Chondrocyte (in vitro differentiated cells): Measurements from ENCODE around the gene KCNQ2. TPM values are rescaled to one million over a fixed set of nuclear protein-coding genes. Genes with fewer than 3 reads are reported as not detected.

Experiments
- DNase-seq: peaks from one replicate; pipeline ENCODE4 v3.0.0; 2021; ENCODE audit warnings: mixed read lengths, low spot score
- H3K27ac Mint-ChIP-seq: one replicate; pipeline ENCODE4 v1.8.0; 2021; ENCODE audit warnings: mild to moderate bottlenecking, moderate library complexity, mixed read lengths; ENCODE audit not compliant: unreplicated experiment
- H3K27me3 Mint-ChIP-seq: 2 replicates; pipeline ENCODE4 v1.8.0; 2021; ENCODE audit warnings: low read depth, mixed read lengths
- H3K36me3 Mint-ChIP-seq: 2 replicates; pipeline ENCODE4 v1.8.0; 2021; ENCODE audit warnings: low read depth, mixed read lengths
- H3K4me1 Mint-ChIP-seq: 2 replicates; pipeline ENCODE4 v1.8.0; 2021; ENCODE audit warnings: low read depth, mild to moderate bottlenecking, mixed read lengths
- H3K4me3 Mint-ChIP-seq: one replicate; pipeline ENCODE4 v1.8.0; 2021; ENCODE audit warnings: mild to moderate bottlenecking, moderate library complexity, mixed read lengths; ENCODE audit not compliant: unreplicated experiment
- H3K9me3 Mint-ChIP-seq: 2 replicates; pipeline ENCODE4 v1.8.0; 2021; ENCODE audit warnings: low read depth, mixed read lengths
- CTCF ChIP-seq: fragments of 200-600 bp; sonication (generic); IDR thresholded peaks from 2 replicates; pipeline ENCODE4 v1.5.0; 2021; ENCODE audit warnings: antibody characterized with exemption, mild to moderate bottlenecking, moderate library complexity
- total RNA-seq: library from RNA; stranded (reverse); gene quantifications from 3 replicates; pipeline ENCODE4 v1.2.1, GENCODE V29; 2021

KCNQ2 gene
- total RNA-seq, 1 donor from 2014 or later, result not detected

DNA sequence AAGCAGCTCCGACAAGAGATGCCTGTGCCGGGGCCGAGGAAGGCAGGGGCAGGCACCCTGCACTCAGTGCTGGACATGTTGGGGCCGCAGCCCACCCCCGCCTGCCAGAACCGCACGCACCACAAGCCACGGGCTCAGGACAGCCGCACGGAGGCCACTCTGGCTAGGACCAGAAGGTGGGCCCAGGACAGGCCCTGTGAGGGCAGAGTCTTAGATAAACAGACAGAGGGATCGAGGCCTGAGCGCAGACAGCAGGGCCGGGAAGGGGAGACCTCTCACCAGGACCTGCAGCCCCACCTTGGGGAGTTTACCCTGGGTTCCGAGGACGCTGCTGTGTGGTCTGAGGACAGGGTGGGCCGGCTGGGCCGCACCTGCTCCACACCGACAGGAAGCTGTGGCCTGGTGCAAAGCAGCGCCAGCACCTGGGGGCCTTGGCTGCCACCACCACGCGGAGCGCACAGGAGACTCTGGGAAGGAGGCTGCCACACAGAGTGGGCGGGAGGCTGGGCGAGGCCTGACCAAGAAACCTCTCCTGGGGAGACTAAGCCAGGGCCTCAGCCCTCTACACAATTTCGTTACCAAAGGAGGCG, 32.0 kb downstream of the KCNQ2 start:
- no peaks in the 10 kb centered on the region for H3K9me3 Mint-ChIP-seq
- H3K4me3 Mint-ChIP-seq, result no peak overlapping the region
- TF ChIP-seq CTCF, result no peak
- DNase-seq, result no peak
- H3K36me3 Mint-ChIP-seq, result no peaks in the 10 kb centered on the region
- H3K27ac Mint-ChIP-seq, result no peak overlapping the region
- no peaks in the 10 kb centered on the region for H3K4me1 Mint-ChIP-seq
- H3K27me3 Mint-ChIP-seq, result peaks cover 6% of the 10 kb centered on the region

GRCh38 chr20:63439866-63440265, 32.6 kb downstream of the KCNQ2 start:
- no peaks in the 10 kb centered on the region for H3K4me1 Mint-ChIP-seq
- no peak overlapping the region for H3K4me3 Mint-ChIP-seq
- no peaks in the 10 kb centered on the region for H3K9me3 Mint-ChIP-seq
- DNase-seq, result no peak
- peaks cover 8% of the 10 kb centered on the region for H3K27me3 Mint-ChIP-seq
- no peaks in the 10 kb centered on the region for H3K36me3 Mint-ChIP-seq
- H3K27ac Mint-ChIP-seq, result no peak overlapping the region
- no peak for TF ChIP-seq CTCF

GRCh38 chr20:63438121-63438520, 34.3 kb downstream of the KCNQ2 start:
- no peak for DNase-seq
- Mint-ChIP-seq H3K27me3 (peaks cover 14% of the 10 kb centered on the region), H3K36me3 (no peaks in the 10 kb centered on the region), H3K9me3 (no peaks in the 10 kb centered on the region), H3K27ac (no peak overlapping the region), H3K4me3 (no peak overlapping the region), H3K4me1 (no peaks in the 10 kb centered on the region)
- no peak for TF ChIP-seq CTCF

DNA sequence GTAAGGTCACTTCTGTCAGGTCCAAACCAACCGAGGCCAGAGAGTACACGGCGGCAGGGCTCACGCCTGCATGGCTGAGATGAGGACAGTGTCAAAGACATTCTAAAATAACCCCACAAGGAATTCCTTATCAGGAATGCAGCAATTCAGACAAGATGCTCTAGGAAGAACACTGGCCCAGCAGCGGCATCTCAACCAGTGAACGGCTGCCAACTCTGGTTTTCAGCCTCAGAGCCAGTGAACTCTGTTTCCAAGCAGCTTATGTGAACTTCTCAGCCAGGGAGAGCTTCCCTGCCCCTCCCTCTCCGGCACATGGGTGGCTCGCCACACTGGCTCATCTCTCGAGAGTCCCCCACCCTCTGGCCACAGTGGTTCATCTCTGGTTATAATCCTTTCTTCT, 36.9 kb downstream of the KCNQ2 start:
- Mint-ChIP-seq H3K4me3 (no peak overlapping the region), H3K27ac (no peak overlapping the region), H3K36me3 (no peaks in the 10 kb centered on the region), H3K9me3 (no peaks in the 10 kb centered on the region), H3K27me3 (peaks cover 14% of the 10 kb centered on the region), H3K4me1 (no peaks in the 10 kb centered on the region)
- no peak for DNase-seq
- no peak for TF ChIP-seq CTCF

DNA sequence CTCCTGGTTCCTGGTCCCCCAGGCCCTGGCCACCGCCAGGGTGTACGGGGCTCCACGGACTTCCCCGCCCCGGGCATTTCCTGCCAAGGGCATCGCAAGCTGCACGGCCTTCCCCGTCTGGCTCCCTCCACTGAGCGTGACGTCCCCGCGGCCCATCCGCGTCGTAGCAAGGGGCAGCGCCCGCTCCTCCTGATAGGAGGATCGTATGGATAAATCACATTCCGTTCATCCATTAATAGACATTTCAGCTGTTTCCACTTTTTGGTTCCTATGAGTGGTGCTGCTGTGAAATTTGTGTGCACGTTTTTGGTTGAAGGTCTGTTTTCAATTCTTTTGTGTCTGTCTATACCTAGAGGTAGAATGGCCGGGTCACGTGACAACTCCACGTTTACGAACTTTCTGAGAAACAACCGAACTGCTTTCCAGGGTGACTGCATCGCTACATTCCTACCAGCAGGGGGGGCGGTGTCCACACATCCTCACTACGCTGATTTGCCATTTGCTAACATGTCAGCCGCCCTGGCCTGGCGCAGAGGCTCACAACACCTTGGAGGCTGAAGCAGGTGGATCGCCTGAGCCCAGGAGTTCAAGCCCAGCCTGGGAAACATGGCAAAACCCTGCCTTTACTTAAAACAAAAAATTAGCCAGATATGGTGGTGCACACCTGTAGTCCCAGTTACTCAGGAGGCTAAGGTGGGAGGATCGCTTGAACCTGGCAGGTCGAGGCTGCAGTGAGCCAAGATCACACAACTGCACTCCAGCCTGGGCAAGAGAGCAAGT, 37.7 kb downstream of the KCNQ2 start:
- H3K36me3 Mint-ChIP-seq, result no peaks in the 10 kb centered on the region
- DNase-seq, result no peak
- peaks cover 14% of the 10 kb centered on the region for H3K27me3 Mint-ChIP-seq

More for the DNA sequence above, 37.7 kb downstream of the KCNQ2 start:
- peak; percentile 81 for TF ChIP-seq CTCF
- H3K9me3 Mint-ChIP-seq, result no peaks in the 10 kb centered on the region
- no peak overlapping the region for H3K4me3 Mint-ChIP-seq
- H3K4me1 Mint-ChIP-seq, result no peaks in the 10 kb centered on the region
- no peak overlapping the region for H3K27ac Mint-ChIP-seq
